GM21723 (cell line): ENCODE measurements around the gene LAPTM5.
"Not testable (repeated sequence)": the region's sequence is repeated elsewhere in the genome, so short reads cannot be mapped to it uniquely, and the experiment has no call there.

Source experiments
- ATAC-seq: cut with Tn5 transposase; IDR thresholded peaks from one replicate; pipeline ENCODE4 v1.9.1; 2021; ENCODE audit warnings: mild to moderate bottlenecking, moderate library complexity; ENCODE audit not compliant: unreplicated experiment

The LAPTM5 gene

DNA sequence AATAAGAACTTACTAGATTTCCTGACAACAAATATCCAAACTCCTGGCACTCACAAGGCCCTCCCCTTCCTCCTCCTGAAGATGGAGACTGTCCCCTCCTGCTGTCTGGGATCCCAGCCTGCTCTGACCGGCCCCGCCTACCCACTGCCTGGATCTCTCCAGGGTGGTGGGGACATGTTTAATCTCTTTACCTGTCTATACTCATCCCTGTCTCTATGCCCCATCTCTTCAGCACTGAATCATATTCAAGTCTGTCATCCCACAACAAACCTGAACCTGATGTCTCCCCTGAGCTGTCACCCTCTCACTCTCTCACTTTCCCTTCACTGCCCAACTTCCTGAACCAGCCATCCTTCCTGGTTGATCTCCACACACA, 56.3 kb downstream of the LAPTM5 start:
- no peak for ATAC-seq

DNA sequence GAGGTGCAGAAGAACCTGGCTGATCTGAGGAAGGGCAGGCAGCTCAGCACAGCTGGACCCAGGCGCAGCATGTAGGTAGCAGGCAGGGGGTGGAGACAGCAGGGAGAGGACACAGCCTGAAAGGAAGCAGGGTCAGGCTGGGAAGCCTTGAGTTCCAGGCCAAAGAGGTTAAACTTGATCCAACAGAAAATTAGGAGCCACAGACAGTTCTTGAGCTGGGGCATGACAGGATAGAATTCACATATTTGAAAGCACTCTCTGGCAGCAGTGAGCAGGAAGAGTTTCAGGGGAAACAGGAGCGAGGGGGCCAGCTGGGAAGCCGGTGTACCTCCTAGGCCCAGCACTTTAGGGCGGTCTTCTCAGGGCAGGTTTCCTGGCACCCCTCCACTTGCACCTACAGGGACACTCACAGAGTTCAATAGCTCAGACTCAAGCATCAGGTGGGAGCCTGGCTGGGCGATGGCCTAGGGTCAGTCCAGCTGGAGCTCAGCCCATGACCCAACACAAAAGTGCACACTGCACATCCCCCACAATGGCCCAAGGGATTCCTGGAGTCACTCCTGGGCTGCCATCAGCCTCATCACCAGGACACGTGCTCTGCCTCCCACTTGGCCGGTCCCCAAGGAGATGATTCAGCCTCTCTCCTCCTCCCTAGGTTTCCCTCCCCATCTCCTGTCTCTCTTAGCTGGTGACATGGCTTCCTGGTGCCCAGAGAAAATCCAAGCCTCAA, 56.9 kb downstream of the LAPTM5 start:
- ATAC-seq = no peak

DNA sequence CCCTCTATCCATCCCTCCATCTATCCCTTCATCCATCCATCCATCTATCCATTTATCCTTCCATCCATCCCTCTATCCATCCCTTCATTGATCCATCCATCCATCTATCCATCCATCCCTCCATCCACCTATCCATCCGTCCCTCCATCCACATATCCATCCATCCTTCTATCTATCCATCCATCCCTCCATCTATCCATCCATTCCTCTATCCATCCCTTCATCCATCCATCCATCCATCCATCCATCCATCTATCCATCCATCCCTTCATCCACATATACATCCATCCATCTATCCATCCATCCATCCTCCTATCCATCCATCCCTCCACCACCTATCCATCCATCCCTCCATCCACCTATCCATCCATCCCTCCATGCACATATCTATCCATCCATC, 57.8 kb downstream of the LAPTM5 start:
- no peak for ATAC-seq

DNA sequence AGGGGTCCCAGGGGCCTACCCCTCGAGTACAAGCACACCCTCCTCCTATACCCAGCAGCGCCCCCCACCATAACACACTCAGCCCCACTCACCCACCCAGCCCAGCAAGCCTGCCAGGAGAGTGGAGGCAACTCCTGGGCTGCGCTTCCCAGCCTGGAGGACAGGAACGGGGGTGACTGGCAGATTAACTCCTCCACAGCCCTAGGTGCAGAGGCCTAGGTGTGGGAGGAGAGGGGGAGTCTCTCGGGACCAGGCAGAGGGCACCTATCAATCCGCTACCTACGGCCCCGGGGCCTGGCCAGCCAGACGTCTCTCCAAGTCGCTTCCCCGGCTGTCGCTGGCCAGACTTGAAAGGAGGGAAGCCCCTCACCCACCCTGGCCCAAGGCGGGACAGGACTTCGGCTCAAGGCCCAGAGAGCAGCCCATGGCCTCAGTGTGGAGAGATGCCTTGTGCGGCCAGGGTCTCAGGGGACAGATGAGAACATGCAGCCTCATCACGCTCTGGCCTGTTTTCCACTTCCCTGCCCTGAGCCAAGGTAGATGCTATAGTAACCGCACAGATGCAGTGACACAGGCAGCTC, 59.1 kb downstream of the LAPTM5 start:
- no peak for ATAC-seq

DNA sequence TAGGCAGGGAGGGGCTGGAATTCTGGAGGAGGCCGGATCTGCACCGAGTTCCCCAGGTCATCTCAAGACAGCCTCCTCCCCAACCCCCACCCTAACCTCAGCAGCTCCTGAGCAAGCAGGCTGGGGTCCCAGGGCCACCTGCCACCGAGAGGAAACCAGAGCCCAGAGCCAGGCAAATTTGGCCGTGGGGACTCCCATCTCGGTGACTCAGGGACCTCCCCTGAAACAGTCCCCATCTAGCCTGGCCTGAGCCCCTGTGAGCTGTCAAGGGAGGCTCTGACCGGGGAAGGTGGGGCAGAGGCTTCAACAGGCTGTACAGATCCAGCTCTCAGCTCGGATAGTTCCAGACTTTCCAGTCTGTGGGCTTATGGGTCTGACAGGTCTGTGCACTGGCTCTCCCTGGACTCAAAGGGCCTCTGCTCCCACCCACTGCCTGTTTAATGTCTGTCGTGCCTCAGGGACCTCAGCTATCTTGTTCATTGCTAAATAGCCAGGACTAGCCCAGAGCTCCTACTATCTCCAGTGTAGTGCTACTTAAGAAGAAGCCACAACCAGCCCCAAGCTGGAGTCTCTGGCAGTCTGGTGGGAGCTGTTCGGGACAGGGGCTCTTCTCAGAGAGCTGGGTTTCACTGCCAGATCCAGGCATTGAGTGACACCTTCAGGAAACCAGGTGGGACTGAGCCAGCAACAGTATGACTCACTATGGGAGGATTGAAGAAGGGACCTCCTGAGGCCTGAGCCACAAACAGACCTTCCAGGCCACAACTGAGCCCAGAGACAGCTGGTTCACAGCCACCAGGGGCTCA, 59.8 kb downstream of the LAPTM5 start:
- no peak for ATAC-seq

DNA sequence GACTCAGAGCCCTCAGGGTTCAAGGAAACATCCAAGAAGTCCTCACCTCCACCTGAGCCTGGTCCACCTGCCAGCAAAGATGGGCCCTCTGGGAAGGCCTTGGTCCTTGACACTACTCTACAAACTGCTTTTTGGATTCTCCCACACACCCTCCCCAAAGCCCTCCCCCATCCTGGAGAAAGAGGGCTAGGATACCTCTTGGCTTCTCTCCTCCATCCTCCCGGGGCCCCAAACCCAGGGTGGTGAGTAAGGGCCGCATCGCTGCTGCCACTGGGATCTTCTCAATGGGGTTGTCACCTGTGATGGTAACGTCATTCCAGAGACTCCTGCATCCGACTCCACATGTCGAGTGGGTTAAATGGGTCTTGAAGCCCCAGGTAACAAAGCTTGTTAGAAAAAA, 60.7 kb downstream of the LAPTM5 start:
- ATAC-seq = no peak

DNA sequence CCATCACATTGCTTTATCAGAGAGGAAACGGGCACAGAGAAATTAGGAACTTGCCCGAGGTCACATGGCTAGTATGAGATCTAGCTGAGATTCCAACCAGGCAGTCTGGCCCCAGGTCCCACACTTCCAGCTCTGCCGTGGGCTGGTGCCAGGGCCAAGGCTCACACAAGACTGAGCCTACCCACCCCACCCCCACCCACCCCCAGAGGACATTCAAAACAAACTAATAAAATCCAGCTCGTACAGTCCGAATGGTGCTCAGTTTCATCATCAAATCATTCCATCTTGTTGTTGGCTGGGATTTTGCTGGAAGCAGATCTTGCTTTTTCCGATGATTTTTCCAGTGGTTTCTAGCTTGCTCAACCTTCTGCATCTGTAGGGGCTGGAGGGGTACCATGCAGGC, 62.1 kb downstream of the LAPTM5 start:
- ATAC-seq = no peak

DNA sequence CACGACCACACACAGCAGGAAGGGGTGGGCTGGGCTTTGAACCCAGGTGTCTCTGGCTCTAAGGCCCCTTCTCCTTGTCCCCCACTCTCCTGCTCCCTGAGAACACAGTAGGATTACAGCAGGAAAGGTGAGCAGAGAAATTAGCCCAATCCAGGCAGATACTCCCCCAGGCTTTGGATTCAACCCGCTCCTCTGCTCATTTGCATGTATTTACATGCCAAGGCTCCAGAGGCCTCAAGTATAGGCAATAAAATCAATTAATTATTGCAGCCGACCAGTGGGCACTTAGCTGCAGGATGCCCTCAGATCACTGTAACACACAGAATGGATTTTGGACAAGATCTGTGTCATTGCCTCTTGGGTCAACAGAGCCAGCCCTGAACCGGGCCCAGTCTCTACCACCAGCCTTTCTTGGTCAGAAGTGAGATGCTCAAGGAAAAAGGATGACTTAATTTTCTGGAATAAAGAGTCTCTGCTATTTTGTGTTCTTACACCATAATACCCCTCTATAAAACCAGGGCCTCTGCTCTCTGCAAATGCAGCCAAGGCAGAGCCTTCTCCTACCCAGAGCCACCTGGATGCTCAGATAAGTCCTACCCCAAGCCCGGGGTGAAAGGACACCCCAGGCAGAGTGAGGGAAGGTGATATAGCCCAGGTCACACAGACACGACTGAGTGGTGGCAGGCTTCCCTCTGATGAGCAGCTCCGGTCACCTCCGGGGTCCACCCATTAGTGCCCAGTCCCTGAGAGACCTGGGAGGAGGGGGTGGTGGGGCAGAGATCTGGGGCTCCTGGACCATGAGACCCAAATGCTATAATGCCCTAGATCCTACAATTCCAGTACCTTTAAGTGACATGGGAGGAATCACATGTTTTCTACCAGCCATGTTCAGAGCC, 63.0 kb downstream of the LAPTM5 start:
- no peak for ATAC-seq

DNA sequence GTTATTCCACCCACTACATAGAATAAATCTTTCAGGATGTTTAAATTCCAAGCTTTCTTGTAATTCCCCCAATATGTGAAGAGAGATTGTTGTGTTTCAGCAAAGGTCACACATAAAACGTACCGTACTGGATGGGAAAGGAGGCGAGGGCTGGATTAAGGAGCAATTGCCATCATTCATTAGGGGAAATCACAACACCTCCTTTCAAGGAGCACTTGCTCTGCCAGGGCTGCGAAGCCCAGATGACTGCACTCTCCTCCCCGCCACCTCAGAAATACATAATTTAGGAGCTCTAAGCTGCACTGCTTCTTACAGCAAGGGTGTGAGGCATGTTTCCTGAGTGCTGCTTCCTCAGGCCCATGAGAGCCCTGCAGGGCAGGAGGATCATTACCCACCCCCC, 63.8 kb downstream of the LAPTM5 start:
- ATAC-seq = no peak

DNA sequence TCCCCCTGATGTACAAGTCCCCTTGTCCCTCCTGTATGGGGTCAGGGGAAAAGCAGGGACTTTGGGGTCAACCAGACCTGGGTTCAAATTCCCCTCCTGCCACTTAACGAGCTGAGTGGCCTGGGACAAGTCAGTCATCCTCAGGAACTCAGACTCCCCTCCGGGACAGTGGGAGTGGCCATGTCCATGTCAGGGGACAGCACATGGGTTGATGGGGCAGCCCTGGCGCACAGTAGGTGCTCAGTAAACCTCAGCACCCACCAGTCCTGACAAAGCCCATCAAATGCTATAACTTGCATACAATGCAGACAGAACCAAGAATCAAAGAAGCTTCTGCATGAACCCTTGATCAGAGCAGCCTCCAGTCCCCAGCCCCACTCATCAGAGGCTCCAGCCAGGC, 64.2 kb downstream of the LAPTM5 start:
- ATAC-seq = no peak

DNA sequence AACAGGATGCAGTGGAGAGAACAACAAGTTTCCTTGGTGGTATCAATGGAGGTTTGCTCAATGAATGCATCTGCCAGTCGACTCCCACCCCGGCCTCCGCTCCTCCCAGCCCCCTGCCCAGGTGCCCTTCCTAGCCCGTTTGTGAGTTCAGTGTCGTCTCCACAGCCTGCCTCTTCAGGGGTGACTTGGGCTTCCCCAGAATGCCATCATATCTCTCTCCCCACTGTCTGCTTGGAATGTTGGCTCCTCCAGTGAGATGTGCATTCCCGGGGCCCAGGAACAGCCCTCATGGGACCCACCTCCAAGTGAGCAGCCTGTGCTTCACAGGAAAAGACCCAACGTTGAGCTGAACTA, 64.6 kb downstream of the LAPTM5 start:
- no peak for ATAC-seq

DNA sequence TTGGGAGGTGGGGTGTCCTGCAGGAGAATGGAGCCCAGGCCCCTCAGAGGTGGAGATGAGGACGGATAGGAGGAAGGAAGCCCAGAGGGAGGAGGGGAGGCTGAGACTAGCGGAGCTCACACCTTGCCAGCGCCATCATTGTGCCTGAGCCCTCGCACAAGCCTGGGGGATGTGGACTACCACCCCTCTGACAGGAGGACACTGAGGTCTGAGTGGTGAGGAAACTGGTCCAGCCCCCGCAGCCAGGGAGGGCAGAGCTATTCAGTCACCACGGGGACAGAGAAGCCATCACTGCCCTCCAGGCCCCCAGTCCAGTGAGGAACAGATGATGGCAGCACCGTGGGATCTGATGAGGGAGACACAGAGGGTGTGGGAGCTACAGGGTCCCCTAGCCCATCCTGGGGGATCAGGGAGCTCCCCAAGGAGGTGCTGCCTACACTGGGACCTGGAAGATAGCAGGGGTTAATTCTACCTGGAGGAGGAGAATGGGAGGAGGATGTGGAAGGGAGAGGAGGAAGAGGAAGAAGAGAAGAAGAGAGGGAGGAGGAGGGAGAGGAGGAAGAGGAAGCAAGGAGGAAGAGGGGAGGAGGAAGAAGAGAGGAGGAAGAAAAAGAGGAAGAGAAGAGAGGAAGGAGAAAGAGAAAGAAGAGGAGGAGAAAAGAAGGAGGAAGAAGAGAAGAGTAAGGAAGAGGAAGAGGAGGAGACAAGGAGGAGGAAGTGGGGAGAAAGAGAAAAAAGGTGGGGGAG, 65.2 kb downstream of the LAPTM5 start:
- ATAC-seq = no peak

DNA sequence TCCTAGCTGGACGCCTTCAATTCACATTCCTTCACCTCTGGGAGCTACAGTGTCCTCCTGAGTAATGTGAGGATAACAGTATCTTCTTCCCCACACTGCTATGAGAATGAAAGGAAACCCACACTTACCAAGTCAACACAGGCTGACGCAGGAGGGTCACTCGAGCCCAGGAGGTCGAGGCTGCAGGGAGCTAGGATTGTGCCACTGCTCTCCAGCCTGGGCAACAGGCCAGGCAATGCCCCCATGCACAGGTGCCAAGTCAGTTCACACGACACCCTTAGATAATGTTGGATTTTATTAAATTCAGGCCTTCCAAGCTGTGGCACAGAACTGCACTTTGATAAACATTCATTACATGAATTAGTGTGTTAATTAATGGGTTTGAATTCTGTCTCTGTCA, 66.1 kb downstream of the LAPTM5 start:
- ATAC-seq = no peak

DNA sequence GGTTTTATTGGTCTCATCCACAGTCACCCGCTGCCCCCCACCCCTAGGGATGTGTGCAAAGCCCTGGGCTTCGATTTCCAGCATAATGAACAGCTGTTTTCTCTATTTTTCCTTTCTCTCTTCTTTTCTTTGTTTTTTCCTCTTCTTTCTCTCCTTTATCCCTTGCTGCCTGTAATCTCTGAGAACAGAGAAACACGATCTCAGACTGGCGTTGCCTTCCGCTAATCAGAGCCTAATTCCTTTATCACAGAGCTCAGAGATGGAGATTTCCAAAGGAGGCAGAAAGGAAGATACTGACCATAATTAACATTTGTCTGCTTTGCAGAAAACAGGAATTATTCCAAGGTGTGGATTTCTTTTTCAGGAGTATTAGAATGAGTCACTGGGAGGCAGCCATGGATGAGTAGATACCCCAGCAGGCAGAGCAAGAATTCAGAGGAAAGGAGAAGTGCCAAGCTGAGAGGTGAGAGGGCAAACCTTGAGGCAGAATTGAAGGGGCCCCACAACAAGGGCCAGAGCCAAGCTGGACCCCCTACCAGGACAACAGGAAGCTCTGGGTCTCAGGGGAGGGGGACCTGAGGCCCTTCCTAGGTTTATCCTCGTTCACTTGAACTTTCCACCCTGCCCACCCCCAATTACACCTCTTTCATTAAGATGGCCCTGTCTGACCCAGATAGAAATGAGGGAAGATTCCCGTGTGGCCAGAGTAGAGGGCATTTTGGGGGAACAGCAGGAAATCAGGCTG, 67.5 kb downstream of the LAPTM5 start:
- no peak for ATAC-seq

DNA sequence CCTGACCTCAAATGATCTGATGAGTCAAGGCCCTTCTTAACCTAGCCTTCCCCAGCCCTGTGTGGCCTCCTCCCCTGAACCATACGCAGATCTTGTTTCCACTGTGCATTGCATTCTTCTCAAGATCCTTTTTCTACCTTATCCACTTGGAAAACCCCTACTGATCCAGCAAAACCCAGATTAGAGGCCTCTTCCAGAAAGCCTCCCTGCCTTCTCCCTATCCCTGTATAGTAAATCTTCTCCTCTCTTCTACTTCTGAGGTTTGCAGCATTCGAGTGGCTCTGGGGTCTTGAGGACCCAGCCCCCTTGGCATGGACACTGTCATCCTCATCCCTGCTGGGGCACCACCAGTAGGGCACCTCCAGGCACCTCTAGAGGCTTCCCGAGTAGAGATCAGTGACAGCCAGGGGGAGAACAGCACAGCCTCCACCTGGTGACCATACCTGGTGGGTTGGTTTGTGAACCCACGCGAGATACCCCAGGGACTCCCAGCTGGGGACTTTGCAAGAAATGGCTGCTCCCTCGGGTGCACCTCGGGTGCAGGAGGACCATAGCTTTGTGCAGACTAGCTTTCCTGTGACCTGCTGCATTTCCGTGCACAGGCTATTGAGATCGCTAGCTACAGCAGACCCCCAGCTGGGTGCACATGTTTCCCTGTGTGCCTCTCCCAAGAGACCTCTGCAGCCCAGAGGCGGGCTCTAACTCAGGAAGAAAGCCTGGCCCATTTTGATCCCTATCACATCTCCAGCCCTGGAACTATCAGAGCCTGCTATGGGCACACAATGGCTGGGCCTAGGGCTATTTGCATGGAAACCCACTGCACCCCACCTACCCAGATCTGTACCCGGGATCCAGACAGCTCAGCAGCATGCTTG, 68.4 kb downstream of the LAPTM5 start:
- ATAC-seq = no peak

DNA sequence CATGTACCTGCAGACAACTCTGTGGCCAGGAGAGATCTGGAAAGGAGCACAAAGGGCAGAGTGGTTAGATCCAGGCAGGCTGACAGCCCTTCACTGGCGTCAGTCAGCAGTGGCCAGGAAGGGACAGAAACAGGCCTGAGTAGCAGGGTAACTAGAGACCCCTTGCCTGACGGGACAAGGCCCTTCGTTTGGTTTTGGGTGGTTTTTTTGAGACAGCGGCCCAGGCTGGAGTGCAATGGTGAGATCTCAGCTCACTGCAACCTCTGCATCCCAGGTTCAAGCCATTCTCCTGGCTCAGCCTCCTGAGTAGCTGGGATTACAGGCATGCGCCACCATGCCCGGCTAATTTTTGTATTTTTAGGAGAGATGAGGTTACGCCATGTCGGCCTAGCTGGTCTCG, 69.1 kb downstream of the LAPTM5 start:
- ATAC-seq = not testable (repeated sequence)

DNA sequence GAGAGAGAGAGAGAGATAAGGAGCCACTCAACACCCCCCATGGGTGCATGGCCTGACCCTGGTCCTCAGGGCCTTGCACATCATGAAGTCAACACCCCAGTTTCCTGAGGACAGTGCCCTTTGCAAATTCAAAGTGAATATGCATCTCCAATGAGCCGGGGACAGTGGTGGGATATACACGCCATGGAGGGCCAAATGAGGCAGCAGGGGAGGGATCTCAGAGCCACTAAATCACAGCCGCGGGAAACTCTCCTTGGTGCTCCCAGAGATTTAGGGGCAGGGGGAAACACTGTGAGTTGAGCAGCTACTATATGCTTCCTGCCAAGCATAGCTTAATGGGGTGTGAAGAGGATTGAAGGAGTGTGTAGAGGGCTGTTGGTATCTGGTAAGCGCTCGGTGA, 69.7 kb downstream of the LAPTM5 start:
- ATAC-seq = no peak

DNA sequence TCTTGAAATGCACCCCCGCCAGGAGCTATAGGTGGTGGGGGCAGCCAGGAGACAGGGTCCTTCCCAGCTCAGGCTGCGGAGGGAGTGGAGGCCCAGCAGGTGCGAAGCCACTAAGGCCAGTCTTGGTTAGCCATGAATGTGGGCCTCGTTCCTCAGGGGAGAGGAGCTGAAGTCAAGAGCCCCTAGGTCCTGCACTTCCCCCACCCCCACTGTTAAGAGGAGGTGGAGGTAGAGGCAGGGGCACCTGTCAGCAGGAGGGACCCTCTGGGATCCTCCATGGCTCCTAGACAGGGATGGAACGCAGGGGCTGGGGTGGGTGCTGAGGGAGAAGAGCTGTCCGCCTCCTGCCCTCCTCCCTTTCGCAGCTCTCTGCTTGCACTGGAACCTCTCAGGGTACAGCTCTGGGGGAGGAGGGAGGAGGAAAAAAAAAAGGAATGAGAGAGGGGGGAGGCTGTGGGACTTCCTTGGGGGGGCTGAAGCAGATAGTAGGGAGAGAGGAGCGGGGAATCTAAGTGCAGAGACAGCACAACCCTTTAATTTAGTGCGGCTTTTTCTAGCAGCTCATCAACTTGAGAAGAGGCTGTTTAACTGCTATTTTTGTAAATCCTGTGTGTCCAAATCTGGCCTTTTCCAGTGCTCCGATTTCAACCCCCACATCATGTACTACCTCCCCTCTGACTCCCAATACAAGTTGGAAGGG, 71.2 kb downstream of the LAPTM5 start:
- no peak for ATAC-seq
